Measurements from ENCODE around the gene PEMT.

PEMT gene

GRCh38 chr17:17553217-17554195, 38.0 kb downstream of the PEMT start:
- no peak for DNase-seq (ENCODE audit: low read depth)

GRCh38 chr17:17552351-17553216, 38.9 kb downstream of the PEMT start:
- no peak for DNase-seq (ENCODE audit: low read depth)

DNA sequence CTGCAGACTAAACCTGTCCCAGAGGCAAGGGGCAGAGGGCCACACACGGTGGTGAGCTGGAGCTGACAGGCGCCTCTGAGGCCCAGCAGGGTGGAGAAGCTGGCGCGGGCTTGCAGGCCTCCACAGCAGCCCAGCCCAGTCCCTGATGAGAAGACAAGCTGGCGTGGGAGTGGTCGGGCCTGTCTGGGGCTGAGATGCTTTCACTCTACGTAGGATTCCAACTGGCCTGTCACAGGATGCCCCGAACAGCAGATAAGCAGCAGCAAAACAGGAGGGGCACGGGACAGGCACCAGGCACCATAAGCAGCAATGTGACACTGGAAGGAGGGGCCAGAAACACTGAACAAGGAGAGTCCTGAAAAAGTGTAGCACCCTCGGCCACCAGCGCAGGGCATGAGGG, 40.1 kb downstream of the PEMT start:
- DNase-seq (ENCODE audit: low read depth), result no peak

- DNase-seq (ENCODE audit: low read depth), result no peak
Measured at GRCh38 chr17:17549732-17550366, 41.7 kb downstream of the PEMT start.

DNA sequence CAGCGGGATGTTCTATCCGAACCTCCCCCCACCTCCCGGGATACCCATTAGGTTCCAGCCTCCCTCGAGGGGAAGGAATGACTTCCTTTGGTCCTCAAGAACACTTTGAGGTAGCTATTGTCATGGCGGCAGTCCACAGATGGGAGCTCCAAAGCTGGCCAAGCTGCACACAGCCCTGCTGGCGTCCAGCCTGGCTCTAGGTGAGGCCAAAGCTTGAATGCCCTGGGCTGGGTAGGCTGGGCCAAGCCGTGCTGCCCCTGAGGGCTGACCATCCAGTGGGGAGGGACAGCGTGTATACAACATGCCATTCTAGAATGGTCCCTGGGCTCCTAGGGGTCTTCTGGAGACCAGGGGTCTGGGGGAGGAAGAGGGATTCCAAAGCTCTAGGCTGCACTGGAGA, 43.5 kb downstream of the PEMT start:
- no peak for DNase-seq (ENCODE audit: low read depth)

GRCh38 chr17:17547210-17547764, 44.2 kb downstream of the PEMT start:
- no peak for DNase-seq (ENCODE audit: low read depth)

DNA sequence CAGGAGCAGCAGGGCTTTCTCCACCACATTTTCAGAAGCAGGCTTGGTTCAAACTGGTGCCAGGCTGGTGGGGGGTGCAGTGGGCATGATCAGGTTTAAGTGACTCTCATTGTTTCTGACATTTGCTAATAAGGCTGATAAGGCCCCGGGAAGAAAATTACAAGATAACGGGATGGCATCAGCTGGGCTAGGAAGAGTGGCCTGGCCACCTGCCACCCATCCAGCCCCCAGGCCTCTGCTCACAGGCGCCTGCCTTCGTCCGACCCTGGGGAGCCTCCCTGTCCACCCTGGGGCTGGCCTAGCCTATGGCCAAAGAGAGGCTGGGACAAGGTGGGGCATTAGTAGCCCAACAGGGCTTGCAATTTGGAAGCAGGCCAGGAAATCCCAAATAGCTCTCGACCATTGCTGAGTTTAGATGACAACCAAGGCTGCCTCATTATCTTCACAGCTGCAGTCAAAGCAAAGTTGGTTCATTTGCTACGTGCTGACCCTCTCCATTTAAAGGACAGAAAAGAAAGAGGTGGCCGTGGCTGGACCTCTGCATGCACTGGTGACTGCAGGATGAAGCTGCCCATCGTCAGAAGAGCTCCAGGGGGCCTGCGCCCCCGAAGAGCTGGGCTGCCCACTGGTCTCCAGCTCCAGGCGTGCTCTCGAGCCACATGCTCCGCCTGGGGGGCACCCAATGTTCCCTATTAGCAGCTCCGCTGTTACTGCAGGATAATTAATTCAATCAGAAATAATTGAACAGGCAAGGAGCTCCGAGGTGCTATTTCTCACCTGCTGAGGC, 44.9 kb downstream of the PEMT start:
- no peak for DNase-seq (ENCODE audit: low read depth)

- DNase-seq (ENCODE audit: low read depth), result no peak
Measured at GRCh38 chr17:17545984-17546383, 45.5 kb downstream of the PEMT start.

DNA sequence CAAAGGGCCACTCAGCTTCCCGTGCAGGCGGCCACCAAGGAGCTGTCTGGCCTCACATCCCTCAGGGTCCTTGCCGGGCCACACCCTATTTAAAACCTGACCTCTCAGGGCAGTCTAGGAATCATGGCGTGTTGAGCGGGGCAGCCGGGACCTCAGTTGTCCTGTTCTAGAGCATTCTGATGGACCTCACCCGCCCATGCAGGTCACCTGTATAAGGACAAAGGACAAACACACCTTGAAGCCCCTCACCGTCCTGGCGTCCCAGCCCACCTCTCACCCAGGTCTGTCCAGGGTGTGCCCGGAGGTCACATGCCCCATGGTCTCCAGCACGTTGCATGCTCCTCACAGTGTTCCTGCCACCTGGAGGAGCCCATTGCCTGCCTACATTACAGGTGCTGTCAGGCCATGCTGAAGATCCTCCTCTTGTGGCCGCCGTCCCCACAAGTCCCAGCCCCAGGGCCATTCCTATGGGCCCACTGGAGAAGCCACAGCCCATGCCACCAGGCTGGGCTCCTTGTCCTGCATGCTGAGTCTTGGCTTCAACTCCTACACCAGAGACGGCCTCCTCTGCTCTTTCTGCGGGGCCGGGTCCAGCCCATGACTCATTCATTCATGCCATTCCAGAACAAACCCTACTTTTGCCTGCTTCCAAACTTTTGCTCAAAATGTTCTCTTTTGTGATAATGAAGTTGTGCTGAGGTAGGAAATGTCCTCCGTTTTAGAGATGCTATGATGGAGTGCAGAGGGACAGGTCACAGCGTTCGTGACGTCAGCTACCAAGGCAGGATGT, 46.3 kb downstream of the PEMT start:
- no peak for DNase-seq (ENCODE audit: low read depth)

GRCh38 chr17:17542906-17543635, 48.4 kb downstream of the PEMT start:
- no peak for DNase-seq (ENCODE audit: low read depth)

DNA sequence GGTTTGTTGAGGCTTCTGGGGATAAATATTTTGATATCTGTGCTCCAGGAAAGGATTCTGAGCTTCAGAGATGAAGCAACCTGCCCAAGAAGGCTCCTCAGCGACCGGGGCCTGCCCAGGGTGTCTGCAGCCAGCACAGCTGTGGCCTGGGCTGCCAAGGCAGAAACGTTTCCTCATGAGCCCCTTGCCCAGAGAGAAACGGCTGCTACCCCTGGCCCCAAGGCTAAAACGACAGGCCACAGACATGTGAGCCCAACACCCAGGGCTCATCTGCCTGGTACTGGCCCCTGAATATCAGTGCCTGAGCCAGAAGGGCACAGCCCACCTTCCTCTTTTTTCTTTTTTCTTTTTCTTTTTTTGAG, 49.9 kb downstream of the PEMT start:
- no peak for DNase-seq (ENCODE audit: low read depth)

- DNase-seq (ENCODE audit: low read depth), result no peak
Measured at GRCh38 chr17:17540935-17541639, 50.4 kb downstream of the PEMT start.

GRCh38 chr17:17540278-17540906, 51.1 kb downstream of the PEMT start:
- DNase-seq (ENCODE audit: low read depth), result no peak

DNA sequence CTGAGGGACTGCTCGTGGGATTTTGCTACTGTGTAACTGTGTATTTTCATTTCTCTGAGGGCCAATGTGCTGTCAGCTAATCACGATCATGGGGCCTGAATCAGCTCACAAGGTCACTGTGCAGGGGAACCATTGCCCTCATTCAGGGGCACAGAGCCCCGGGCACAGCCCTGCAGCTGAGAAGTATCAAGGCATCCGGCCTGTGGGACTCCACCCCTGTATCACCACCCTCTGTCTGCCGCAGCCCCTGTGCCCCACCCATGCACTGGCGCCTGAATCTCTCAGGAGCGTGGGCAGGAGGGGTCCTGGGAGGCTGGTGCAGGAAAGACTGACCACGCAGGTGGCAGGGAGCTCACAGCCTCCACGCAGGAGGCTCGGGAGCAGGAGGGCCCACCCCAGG, 51.9 kb downstream of the PEMT start:
- DNase-seq (ENCODE audit: low read depth), result no peak

DNA sequence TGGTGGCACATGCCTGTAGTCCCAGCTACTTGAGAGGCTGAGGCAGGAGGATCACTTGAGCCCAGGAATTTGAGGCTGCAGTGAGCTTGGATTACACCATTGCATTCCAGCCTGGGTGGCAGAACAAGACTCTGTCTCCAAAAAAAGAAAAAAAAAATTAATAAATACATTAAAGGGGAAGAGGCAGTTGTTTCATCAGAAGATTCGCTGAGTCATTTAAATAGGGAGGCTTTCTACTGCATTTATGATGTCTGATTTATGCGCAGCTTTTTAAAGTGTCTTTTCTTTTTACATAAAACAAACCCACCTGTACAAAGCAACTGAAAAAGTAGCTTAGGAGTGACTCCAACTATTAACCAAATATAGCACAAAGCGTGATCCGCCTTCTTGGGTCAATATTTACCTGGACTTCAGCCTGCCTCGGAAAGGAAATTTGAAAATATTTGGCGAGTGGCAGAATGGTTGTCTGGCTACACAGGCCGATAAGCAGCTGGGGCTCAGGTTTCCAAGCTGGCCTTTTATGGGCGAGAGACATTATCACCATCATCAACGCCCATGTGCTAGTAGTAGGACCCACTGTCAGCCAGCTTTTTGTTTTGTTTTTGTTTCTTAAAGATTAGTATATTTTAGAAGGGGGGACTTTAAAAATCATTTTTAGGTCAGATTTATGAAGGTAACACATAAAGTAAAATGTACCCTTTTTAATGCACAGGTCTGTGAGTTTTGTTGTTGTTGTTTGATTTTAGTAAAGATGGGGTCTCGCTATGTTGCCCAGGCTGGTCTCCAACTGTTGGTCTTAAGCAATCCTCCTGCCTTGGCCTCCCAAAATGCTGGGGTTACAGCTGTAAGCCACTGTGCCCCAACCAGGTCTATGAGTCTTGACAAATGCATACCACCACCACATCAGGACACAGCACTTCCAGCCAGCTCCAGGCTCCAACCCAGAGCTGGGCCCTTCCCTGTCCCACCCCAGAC, 52.8 kb downstream of the PEMT start:
- DNase-seq (ENCODE audit: low read depth), result no peak

DNA sequence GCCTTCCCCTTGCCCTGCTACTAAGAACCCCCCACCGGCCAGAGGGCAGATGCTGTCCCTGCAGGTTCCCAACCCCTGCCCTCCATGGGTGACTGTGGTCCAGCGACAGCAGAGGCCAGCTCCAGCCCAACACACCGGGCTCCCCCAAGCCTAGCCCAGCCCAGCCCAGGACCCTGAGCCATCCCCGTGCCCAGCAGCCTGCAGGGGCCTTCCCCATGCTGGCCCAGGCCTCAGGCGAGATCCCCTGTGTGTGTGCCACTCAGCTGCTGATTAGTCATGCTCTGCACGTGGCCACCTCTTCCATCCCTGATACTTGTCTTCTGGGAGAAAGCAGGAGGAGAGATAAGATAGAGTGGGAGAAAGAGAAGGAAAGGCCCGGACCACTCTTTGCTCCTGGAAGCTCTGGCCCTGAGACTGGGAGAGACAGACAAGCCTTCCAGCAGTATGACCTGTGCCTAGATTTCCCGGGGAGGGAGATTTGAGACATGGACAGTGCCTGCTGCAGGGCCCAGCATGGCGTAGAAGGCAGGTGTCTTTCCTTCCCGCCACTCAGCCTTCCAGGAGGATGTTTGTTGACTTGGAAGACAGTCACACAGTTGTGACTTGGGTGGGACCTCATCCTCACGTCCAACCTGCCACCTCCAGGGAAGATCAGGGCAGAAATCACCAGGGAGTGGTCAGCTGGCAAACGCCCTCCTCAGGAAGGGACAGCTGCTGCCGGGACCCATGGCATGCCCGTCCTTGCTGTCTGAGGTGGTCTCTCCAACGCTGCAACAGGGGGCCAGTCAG, 54.0 kb downstream of the PEMT start:
- DNase-seq (ENCODE audit: low read depth), result no peak

- no peak for DNase-seq (ENCODE audit: low read depth)
Measured at GRCh38 chr17:17536702-17537101, 54.8 kb downstream of the PEMT start.
